Measurements from ENCODE around the gene ZFP28.
A peak's percentile ranks its signal among the peaks of the same experiment; 100 is the strongest.

Gene ZFP28

GRCh38 chr19:56491399-56491798, 47.3 kb upstream of the ZFP28 start:
- Histone ChIP-seq H3K4me3 (ENCODE audit: low read depth, low read length) (no peak overlapping the region), H3K27ac (ENCODE audit: extremely low read depth, low read depth, low read length) (no peak overlapping the region), H3K36me3 (ENCODE audit: control insufficient read depth in 2 of 2, insufficient read depth in 1 of 2, low read length in 2 of 2) (no peaks in the 10 kb centered on the region), H3K9me3 (ENCODE audit: control insufficient read depth, insufficient read depth, low read depth, low read length) (no peaks in the 10 kb centered on the region; the same call in none of the 2 replicates), H3K4me1 (ENCODE audit: control insufficient read depth, insufficient read depth, low read length) (no peaks in the 10 kb centered on the region)
- ChIA-PET POLR2A (no interaction called here), CTCF (no interaction called here)
- TF ChIP-seq ZNF837 (tag by site-specific recombination; IDR thresholded peaks at IDR 0.05): no peak
- TF ChIP-seq, protein P1, sequence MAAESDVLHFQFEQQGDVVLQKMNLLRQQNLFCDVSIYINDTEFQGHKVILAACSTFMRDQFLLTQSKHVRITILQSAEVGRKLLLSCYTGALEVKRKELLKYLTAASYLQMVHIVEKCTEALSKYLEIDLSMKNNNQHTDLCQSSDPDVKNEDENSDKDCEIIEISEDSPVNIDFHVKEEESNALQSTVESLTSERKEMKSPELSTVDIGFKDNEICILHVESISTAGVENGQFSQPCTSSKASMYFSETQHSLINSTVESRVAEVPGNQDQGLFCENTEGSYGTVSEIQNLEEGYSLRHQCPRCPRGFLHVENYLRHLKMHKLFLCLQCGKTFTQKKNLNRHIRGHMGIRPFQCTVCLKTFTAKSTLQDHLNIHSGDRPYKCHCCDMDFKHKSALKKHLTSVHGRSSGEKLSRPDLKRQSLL (tag by site-specific recombination; IDR thresholded peaks at IDR 0.05): no peak
- TF ChIP-seq ZFP41 (tag by site-specific recombination; IDR thresholded peaks at IDR 0.05; ENCODE audit: borderline replicate concordance): no peak
- no peak for TF ChIP-seq ZNF138 (tag by site-specific recombination; IDR thresholded peaks at IDR 0.05; ENCODE audit: borderline replicate concordance)
- TF ChIP-seq SCRT1 (tag by site-specific recombination; IDR thresholded peaks at IDR 0.05; ENCODE audit: borderline replicate concordance): no peak
- TF ChIP-seq ZNF529 (tag by site-specific recombination; IDR thresholded peaks at IDR 0.05; ENCODE audit: insufficient replicate concordance): no peak
- no peak for TF ChIP-seq ZNF366 (tag by site-specific recombination; conservative IDR thresholded peaks at IDR 0.05)
- no peak for TF ChIP-seq ZNF146 (tag by site-specific recombination; IDR thresholded peaks at IDR 0.05)
- no peak for TF ChIP-seq KLF16 (tag by site-specific recombination; IDR thresholded peaks at IDR 0.05)
- TF ChIP-seq ZNF302 (tag by site-specific recombination; IDR thresholded peaks at IDR 0.05; ENCODE audit: low read depth): no peak
- TF ChIP-seq, protein P2, sequence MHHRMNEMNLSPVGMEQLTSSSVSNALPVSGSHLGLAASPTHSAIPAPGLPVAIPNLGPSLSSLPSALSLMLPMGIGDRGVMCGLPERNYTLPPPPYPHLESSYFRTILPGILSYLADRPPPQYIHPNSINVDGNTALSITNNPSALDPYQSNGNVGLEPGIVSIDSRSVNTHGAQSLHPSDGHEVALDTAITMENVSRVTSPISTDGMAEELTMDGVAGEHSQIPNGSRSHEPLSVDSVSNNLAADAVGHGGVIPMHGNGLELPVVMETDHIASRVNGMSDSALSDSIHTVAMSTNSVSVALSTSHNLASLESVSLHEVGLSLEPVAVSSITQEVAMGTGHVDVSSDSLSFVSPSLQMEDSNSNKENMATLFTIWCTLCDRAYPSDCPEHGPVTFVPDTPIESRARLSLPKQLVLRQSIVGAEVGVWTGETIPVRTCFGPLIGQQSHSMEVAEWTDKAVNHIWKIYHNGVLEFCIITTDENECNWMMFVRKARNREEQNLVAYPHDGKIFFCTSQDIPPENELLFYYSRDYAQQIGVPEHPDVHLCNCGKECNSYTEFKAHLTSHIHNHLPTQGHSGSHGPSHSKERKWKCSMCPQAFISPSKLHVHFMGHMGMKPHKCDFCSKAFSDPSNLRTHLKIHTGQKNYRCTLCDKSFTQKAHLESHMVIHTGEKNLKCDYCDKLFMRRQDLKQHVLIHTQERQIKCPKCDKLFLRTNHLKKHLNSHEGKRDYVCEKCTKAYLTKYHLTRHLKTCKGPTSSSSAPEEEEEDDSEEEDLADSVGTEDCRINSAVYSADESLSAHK (tag by site-specific recombination; IDR thresholded peaks at IDR 0.05): no peak
- no peak for TF ChIP-seq ZNF600 (tag by site-specific recombination; IDR thresholded peaks at IDR 0.05)
- no peak for TF ChIP-seq ZNF211 (tag by site-specific recombination; IDR thresholded peaks at IDR 0.05; ENCODE audit: low read depth)

DNA sequence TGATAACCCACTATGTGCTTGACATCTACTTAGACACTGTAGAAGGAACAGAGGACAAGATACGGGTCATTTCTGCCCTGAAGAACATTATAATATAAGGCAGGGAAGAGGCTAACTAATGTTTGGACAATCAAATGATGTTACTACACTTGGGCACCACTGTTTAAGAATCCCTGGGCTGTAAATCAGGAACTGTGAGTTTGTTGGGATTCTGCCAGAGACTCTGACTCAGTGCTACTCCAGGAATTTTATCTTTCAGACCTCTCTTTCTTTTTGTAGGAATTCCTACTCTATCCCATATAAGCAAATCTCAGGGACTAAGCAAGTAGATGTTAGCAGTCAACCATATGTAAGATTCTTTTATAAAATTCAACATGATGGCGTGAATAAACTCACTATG, 34.2 kb upstream of the ZFP28 start:
- Histone ChIP-seq H3K27ac (ENCODE audit: extremely low read depth, low read depth, low read length) (no peak overlapping the region), H3K4me1 (ENCODE audit: control insufficient read depth, insufficient read depth, low read length) (no peaks in the 10 kb centered on the region), H3K9me3 (ENCODE audit: control insufficient read depth, insufficient read depth, low read depth, low read length) (no peaks in the 10 kb centered on the region; the same call in 1 of the 2 replicates), H3K36me3 (ENCODE audit: control insufficient read depth in 2 of 2, insufficient read depth in 1 of 2, low read length in 2 of 2) (no peaks in the 10 kb centered on the region), H3K4me3 (ENCODE audit: low read depth, low read length) (no peak overlapping the region)
- POLR2A ChIA-PET: no interaction called here
- CTCF ChIA-PET: interaction anchor here (0.6 kb wide), 1 partner anchor 463 kb away, joined by 4 read pairs; no protein-coding TSS in a partner anchor
- TF ChIP-seq MYNN (tag by site-specific recombination; IDR thresholded peaks at IDR 0.05; ENCODE audit: borderline replicate concordance) (no peak), ZNF510 (tag by site-specific recombination; IDR thresholded peaks at IDR 0.05; ENCODE audit: insufficient replicate concordance) (no peak), HOXD13 (CRISPR knock-in tag; IDR thresholded peaks at IDR 0.05; ENCODE audit: borderline replicate concordance) (no peak)

DNA sequence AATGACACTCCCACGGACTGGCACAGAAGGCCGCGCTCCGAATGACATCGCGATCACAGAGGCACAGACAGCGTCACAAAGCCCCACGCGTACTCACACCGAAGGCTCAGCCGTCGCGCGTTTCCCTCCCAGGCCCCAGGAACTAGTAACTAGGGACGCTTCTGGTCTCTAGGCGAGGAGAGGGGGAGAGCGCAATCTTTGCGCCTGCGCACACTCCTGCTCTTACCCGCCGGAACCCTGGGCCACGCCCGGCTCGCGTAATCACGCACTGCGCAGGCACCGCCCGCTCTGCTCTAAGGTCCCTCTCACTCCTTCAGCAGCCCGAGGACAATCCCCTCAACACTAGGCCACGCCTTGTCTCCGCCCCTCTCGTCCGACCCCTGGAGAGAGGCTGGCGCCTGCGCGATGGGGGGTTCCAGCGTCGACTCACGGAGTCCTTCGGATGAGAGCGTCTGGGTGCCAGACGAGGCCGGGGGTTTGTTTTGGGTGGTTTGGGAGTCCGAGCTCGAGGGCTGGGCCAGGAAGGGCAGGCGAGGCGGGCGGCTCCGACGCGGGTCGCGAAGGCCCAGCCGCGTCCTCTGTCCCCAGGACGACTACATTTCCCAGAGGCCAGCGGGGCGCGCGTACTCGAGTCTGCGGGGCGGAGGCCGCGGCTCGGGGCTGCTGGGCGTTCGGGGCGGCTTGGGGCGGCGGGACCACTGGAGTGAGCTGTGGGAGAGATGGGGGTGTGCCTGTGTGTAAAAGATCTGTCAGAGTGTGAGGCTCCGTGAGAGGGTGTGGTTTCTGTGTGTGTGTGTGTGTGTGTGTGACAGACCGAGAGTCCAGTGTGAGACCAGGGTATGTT, 31.1 kb upstream of the ZFP28 start, which contains the start of gene ZNF471:
ZNF471 (plus strand) TSS at position 410 of the 844 bp plus-strand sequence. CDS start 3,717 bp downstream, outside the sequence.
- POLR2A ChIA-PET: no interaction called here
- CTCF ChIA-PET: interaction anchor here (0.5 to 0.7 kb wide), 3 partner anchors 198 to 1946 kb away, joined by 3 to 4 read pairs (median 4); no protein-coding TSS in a partner anchor
- Histone ChIP-seq H3K9me3 (ENCODE audit: control insufficient read depth, insufficient read depth, low read depth, low read length) (no peaks in the 10 kb centered on the region; the same call in 1 of the 2 replicates), H3K4me1 (ENCODE audit: control insufficient read depth, insufficient read depth, low read length) (no peaks in the 10 kb centered on the region), H3K27ac (ENCODE audit: extremely low read depth, low read depth, low read length) (peak within 1 kb of the TSS; percentile 62; the same call in 1 of the 2 replicates), H3K4me3 (ENCODE audit: low read depth, low read length) (peak within 1 kb of the TSS; percentile 71), H3K36me3 (ENCODE audit: control insufficient read depth in 2 of 2, insufficient read depth in 1 of 2, low read length in 2 of 2) (peaks cover 0 to under 1% of the 10 kb centered on the region in 2 experiments; a peak in 1 of 3 replicates)
- TF ChIP-seq ZNF169 (tag by site-specific recombination; IDR thresholded peaks at IDR 0.05) (peak; percentile 81; the same call in 1 of the 2 replicates), ZNF792 (tag by site-specific recombination; IDR thresholded peaks at IDR 0.05) (0 out of 2 replicates have a peak, but pooled peaks have one; percentile 18), REST (tag by site-specific recombination; IDR thresholded peaks at IDR 0.05) (0 out of 2 replicates have a peak, but pooled peaks have one; percentile 49), ZNF366 (tag by site-specific recombination; conservative IDR thresholded peaks at IDR 0.05) (peak; percentile 51), ZNF473 (tag by site-specific recombination; IDR thresholded peaks at IDR 0.05) (no peak), ZNF639 (tag by site-specific recombination; IDR thresholded peaks at IDR 0.05) (no peak), ZNF600 (tag by site-specific recombination; IDR thresholded peaks at IDR 0.05) (no peak)

Measured in HEK293 (cell line).